ENCODE data around the gene CNTN1. TPM values are rescaled to one million over a fixed set of nuclear protein-coding genes. Genes with fewer than 3 reads are reported as not detected.

CNTN1 gene
- total RNA-seq, 2 experiments from 2014 or later: not detected

DNA sequence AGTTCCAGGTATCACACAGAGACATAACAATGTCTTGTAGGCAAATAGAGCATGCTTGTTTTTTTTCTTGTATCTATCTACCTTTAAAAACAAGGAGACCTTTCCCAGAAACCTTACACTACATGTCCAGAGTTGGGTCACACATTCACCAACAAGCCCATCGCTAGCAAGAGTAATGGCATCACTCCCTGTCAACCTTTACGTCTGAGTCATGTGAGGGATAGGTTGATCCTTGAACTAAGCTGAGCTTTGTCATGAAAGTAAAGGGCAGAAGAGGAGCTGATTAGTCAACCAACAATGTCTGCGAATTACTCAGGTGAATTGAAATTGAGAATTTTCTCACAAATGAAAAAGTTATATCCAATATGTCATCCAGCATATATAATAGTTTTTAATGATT lies 219.4 kb downstream of the CNTN1 start:
- CTCF ChIA-PET: no interaction called here
- Mint-ChIP-seq H3K27me3 (ENCODE audit: low read depth) (no peaks in the 10 kb centered on the region), H3K4me1 (ENCODE audit: low read depth) (no peaks in the 10 kb centered on the region), H3K36me3 (ENCODE audit: low read depth) (no peaks in the 10 kb centered on the region), H3K4me3 (no peak overlapping the region), H3K27ac (no peak overlapping the region), H3K9me3 (no peaks in the 10 kb centered on the region)
- DNase-seq: no peak
- intact Hi-C loops (cut with micrococcal nuclease): loop anchor here (10.0 kb wide), 1 partner anchor 467 kb away; no protein-coding TSS in a partner anchor

DNA sequence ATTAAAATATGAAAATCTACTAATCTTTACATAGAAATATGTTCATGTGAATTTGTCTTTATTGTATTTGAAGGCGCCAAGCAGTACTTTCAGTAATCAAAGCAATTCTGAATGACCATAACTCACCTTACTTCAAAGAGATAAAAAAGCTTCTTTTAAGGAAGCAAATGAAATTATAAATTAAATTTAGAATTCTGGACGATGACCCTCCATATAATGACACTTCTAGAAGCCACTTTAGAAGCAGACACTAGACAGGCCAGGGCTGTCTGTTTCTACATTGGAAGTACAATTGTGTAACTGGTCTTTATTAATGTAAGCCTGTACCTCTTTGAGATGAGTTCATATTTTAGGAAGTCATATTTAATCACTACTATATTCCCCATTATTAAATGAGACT lies 222.9 kb downstream of the CNTN1 start:
- no peaks in the 10 kb centered on the region for H3K9me3 Mint-ChIP-seq
- H3K36me3 Mint-ChIP-seq (ENCODE audit: low read depth): no peaks in the 10 kb centered on the region
- DNase-seq: no peak
- CTCF ChIA-PET: no interaction called here
- H3K4me1 Mint-ChIP-seq (ENCODE audit: low read depth): no peaks in the 10 kb centered on the region
- intact Hi-C loops (cut with micrococcal nuclease): loop anchor here (10.0 kb wide), 1 partner anchor 470 kb away; no protein-coding TSS in a partner anchor
- no peaks in the 10 kb centered on the region for H3K27me3 Mint-ChIP-seq (ENCODE audit: low read depth)
- no peak overlapping the region for H3K4me3 Mint-ChIP-seq
- no peak overlapping the region for H3K27ac Mint-ChIP-seq

DNA sequence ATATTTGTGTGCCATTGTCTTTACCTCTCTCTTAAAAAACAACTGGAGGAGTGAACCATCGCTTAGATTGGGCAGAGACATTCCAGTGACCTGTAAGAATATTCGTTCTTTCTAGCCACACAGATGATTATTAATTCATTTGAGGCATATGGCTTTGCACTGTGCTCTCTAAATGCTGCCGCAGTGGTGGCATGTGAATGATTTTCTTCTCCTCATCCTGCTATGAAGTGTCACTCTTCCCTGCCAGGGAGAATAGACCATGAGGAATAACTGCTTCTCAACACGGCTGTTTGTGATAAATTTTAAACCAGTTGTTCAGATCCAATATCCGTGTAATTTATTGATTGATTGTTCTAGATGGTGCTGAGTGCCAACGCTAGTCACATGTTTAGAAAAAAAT lies 225.3 kb downstream of the CNTN1 start:
- CTCF ChIA-PET: no interaction called here
- H3K27me3 Mint-ChIP-seq (ENCODE audit: low read depth): peaks cover 7% of the 10 kb centered on the region
- no peak overlapping the region for H3K4me3 Mint-ChIP-seq
- no peaks in the 10 kb centered on the region for H3K9me3 Mint-ChIP-seq
- no peaks in the 10 kb centered on the region for H3K4me1 Mint-ChIP-seq (ENCODE audit: low read depth)
- intact Hi-C loops (cut with micrococcal nuclease): loop anchor here (10.0 kb wide), 1 partner anchor 473 kb away; no protein-coding TSS in a partner anchor
- H3K27ac Mint-ChIP-seq: no peak overlapping the region
- H3K36me3 Mint-ChIP-seq (ENCODE audit: low read depth): no peaks in the 10 kb centered on the region
- DNase-seq: no peak

DNA sequence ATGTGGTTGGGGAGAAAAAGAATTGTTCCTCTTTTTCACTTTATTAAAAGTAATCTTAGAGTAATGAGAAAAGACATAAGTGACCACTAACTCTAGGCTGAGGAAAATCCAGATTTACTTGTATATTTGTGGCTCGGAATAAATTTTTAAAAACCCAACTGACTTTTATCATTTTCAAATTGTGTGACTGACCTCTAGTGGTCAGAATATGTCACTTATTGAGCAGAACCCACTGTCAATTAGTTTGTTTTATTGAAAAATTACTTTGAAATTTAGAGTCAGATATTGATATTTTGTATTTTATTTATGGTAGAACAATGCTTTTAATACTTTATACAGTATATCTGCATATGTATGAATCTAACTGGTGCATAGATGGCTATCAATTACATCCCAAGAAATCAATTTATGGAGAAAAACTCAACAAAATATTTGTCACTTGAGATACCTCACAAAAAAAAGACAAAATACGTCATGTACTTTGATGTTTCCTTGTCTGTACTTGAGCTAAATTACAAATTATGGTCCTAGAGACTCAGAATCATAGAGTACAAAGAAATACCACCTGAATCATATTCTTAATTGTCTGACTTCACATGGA lies 229.4 kb downstream of the CNTN1 start:
- CTCF ChIA-PET: no interaction called here
- H3K27me3 Mint-ChIP-seq (ENCODE audit: low read depth): peaks cover 7% of the 10 kb centered on the region
- H3K4me3 Mint-ChIP-seq: no peak overlapping the region

GRCh38 chr12:40937891-40938290 lies 245.7 kb downstream of the CNTN1 start:
- no peak overlapping the region for H3K27ac Mint-ChIP-seq
- no peaks in the 10 kb centered on the region for H3K36me3 Mint-ChIP-seq (ENCODE audit: low read depth)
- no peaks in the 10 kb centered on the region for H3K4me1 Mint-ChIP-seq (ENCODE audit: low read depth)
- intact Hi-C loops (cut with micrococcal nuclease): no loop called here
- no peak overlapping the region for H3K4me3 Mint-ChIP-seq
- no peak for DNase-seq
- no peaks in the 10 kb centered on the region for H3K9me3 Mint-ChIP-seq
- H3K27me3 Mint-ChIP-seq (ENCODE audit: low read depth): peaks cover 3% of the 10 kb centered on the region
- CTCF ChIA-PET: no interaction called here

More for the DNA sequence above, 229.4 kb downstream of the CNTN1 start:
- H3K4me1 Mint-ChIP-seq (ENCODE audit: low read depth): no peaks in the 10 kb centered on the region
- H3K27ac Mint-ChIP-seq: no peak overlapping the region
- no peak for DNase-seq
- H3K36me3 Mint-ChIP-seq (ENCODE audit: low read depth): no peaks in the 10 kb centered on the region
- H3K9me3 Mint-ChIP-seq: no peaks in the 10 kb centered on the region
- intact Hi-C loops (cut with micrococcal nuclease): loop anchor here (1.0 to 10.0 kb wide), 4 partner anchors 299 to 909 kb away; no protein-coding TSS in a partner anchor

DNA sequence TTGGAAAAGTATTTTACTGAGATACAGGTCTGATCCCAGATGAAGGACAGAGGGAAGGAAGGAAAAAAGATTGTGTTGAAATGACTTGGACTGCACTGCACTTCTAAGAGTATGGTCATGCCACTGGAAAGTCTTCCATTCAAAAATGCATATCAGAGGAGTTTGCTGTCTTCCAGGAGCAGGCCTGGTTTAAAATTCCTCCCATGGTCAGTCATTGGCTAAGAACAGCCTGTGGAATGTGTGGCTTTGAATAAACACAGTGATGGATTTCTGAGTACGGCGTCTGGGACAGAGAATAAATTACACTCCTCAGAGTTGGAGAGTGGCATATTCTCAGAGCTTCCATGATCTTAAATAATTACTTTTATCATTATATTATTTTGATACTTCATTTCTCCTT lies 250.1 kb downstream of the CNTN1 start:
- Mint-ChIP-seq H3K27me3 (ENCODE audit: low read depth) (peaks cover 5% of the 10 kb centered on the region), H3K27ac (no peak overlapping the region), H3K4me3 (no peak overlapping the region), H3K36me3 (ENCODE audit: low read depth) (no peaks in the 10 kb centered on the region), H3K9me3 (no peaks in the 10 kb centered on the region), H3K4me1 (ENCODE audit: low read depth) (no peaks in the 10 kb centered on the region)
- DNase-seq: no peak
- intact Hi-C loops (cut with micrococcal nuclease): loop anchor here (10.0 kb wide), 3 partner anchors 1162 to 1632 kb away; no protein-coding TSS in a partner anchor
- CTCF ChIA-PET: no interaction called here

DNA sequence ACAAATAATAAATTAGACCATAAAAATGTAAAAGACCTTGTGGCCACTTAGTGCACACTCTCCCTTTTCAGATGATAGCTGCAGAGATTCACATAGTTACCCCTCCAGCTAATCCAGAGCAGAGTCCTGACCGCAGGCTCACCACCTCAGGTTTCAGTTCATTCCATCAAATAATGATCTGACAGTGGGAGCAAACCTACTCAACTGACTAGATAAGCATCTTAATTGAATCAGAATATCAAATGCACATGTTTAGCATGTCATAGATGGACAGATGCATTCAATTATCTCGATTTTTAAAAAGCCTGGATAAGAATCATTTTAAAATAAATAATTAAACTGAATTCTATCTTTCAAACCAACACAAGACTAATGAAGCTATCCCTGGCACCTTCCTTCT lies 253.5 kb downstream of the CNTN1 start:
- intact Hi-C loops (cut with micrococcal nuclease): loop anchor here (1.0 to 10.0 kb wide), 5 partner anchors 317 to 1629 kb away; no protein-coding TSS in a partner anchor
- H3K4me3 Mint-ChIP-seq: no peak overlapping the region
- no peaks in the 10 kb centered on the region for H3K4me1 Mint-ChIP-seq (ENCODE audit: low read depth)
- H3K27me3 Mint-ChIP-seq (ENCODE audit: low read depth): peaks cover 9% of the 10 kb centered on the region
- no peaks in the 10 kb centered on the region for H3K36me3 Mint-ChIP-seq (ENCODE audit: low read depth)
- no peak overlapping the region for H3K27ac Mint-ChIP-seq
- DNase-seq: no peak
- no peaks in the 10 kb centered on the region for H3K9me3 Mint-ChIP-seq
- CTCF ChIA-PET: interaction anchor here (1.0 to 1.7 kb wide), 3 partner anchors 16 to 634 kb away, joined by 3 to 5 read pairs (median 3); no protein-coding TSS in a partner anchor

GRCh38 chr12:40946612-40947194 lies 254.5 kb downstream of the CNTN1 start:
- H3K4me3 Mint-ChIP-seq: no peak overlapping the region
- intact Hi-C loops (cut with micrococcal nuclease): loop anchor here (1.0 to 10.0 kb wide), 5 partner anchors 316 to 1628 kb away; no protein-coding TSS in a partner anchor

DNA sequence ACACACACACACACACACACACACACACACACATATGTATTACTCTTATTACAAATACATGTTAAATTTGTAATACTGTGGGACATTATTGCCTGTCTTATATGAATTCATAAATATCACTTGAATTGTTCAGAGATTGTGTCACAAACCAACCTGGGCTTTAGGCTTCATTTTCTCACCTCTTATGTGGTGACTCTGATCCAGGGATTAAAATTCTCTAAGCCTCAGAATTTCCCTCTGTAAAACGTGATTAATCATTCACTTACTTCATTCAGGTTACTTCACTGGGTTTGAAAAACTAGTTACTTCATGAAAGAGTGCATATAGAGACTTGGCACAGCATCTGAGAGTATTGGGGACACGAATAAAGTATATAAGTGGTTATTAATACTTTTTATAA lies 255.6 kb downstream of the CNTN1 start:
- no peaks in the 10 kb centered on the region for H3K9me3 Mint-ChIP-seq
- intact Hi-C loops (cut with micrococcal nuclease): loop anchor here (5.0 to 10.0 kb wide), 4 partner anchors 315 to 1627 kb away; no protein-coding TSS in a partner anchor
- H3K27ac Mint-ChIP-seq: no peak overlapping the region
- CTCF ChIA-PET: interaction anchor here (0.7 to 1.4 kb wide), 2 partner anchors 18 to 1076 kb away, joined by 3 to 5 read pairs; no protein-coding TSS in a partner anchor
- H3K4me3 Mint-ChIP-seq: no peak overlapping the region
- H3K36me3 Mint-ChIP-seq (ENCODE audit: low read depth): no peaks in the 10 kb centered on the region
- no peaks in the 10 kb centered on the region for H3K4me1 Mint-ChIP-seq (ENCODE audit: low read depth)
- DNase-seq: no peak
- peaks cover 5% of the 10 kb centered on the region for H3K27me3 Mint-ChIP-seq (ENCODE audit: low read depth)

More at GRCh38 chr12:40946612-40947194, 254.5 kb downstream of the CNTN1 start:
- Mint-ChIP-seq H3K36me3 (ENCODE audit: low read depth) (no peaks in the 10 kb centered on the region), H3K9me3 (no peaks in the 10 kb centered on the region), H3K4me1 (ENCODE audit: low read depth) (no peaks in the 10 kb centered on the region), H3K27ac (no peak overlapping the region), H3K27me3 (ENCODE audit: low read depth) (peaks cover 9% of the 10 kb centered on the region)
- no peak for DNase-seq
- CTCF ChIA-PET: interaction anchor here (0.6 to 1.7 kb wide), 7 partner anchors 17 to 1078 kb away, joined by 3 to 5 read pairs (median 4); no protein-coding TSS in a partner anchor

DNA sequence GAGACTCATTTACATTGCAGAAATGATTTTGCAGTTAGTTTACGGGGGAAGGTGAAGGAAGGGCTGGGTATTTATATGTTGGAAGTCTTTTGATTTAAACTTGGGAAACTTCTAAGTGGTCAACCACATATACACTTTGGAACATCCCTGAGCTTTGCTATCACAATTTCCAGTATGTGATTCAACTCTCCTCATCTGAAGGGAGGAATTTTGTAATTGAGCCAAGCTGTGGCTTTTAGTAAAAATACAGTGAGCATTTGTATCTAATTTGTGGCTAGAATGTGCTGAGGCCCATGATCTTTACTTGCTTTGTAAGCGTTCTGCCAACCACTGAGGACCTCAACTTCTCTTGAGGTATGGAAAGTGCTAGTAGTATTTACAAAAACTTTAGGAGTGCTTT lies 260.8 kb downstream of the CNTN1 start:
- DNase-seq: no peak
- no peaks in the 10 kb centered on the region for H3K9me3 Mint-ChIP-seq
- intact Hi-C loops (cut with micrococcal nuclease): no loop called here
- H3K4me3 Mint-ChIP-seq: no peak overlapping the region
- H3K27ac Mint-ChIP-seq: no peak overlapping the region
- no peaks in the 10 kb centered on the region for H3K4me1 Mint-ChIP-seq (ENCODE audit: low read depth)
- no peaks in the 10 kb centered on the region for H3K36me3 Mint-ChIP-seq (ENCODE audit: low read depth)
- CTCF ChIA-PET: no interaction called here
- peaks cover 6% of the 10 kb centered on the region for H3K27me3 Mint-ChIP-seq (ENCODE audit: low read depth)

DNA sequence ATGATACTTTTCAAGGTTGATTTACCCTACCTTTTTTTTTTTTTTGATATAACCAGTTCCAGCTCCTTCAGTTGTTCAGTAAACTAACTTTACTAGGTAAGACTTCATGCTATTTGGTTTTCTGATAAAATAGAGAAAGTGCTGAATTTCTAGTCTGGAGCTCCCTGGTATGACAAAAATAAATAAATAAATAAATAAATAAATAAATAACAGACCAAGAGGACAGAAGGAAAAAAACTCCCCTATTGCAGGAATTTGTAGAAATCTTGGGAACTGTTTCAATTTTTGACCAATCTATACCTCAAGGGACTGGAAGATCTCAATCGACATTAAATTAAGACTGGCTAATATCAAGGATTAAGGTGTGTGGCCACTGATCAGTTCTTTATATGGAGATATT lies 265.2 kb downstream of the CNTN1 start:
- H3K4me3 Mint-ChIP-seq: no peak overlapping the region
- peaks cover 2% of the 10 kb centered on the region for H3K27me3 Mint-ChIP-seq (ENCODE audit: low read depth)
- no peaks in the 10 kb centered on the region for H3K36me3 Mint-ChIP-seq (ENCODE audit: low read depth)
- CTCF ChIA-PET: interaction anchor here (0.6 kb wide), 1 partner anchor 457 kb away, joined by 4 read pairs; no protein-coding TSS in a partner anchor
- intact Hi-C loops (cut with micrococcal nuclease): no loop called here
- no peaks in the 10 kb centered on the region for H3K9me3 Mint-ChIP-seq
- H3K27ac Mint-ChIP-seq: no peak overlapping the region
- H3K4me1 Mint-ChIP-seq (ENCODE audit: low read depth): no peaks in the 10 kb centered on the region
- DNase-seq: no peak

- intact Hi-C loops (cut with micrococcal nuclease): no loop called here
- peaks cover 2% of the 10 kb centered on the region for H3K27me3 Mint-ChIP-seq (ENCODE audit: low read depth)
- no peak overlapping the region for H3K4me3 Mint-ChIP-seq
- no peaks in the 10 kb centered on the region for H3K9me3 Mint-ChIP-seq
- no peaks in the 10 kb centered on the region for H3K36me3 Mint-ChIP-seq (ENCODE audit: low read depth)
- H3K27ac Mint-ChIP-seq: no peak overlapping the region
- DNase-seq: no peak
- no peaks in the 10 kb centered on the region for H3K4me1 Mint-ChIP-seq (ENCODE audit: low read depth)
- CTCF ChIA-PET: interaction anchor here (1.1 kb wide), 1 partner anchor 339 kb away, joined by 3 read pairs; no protein-coding TSS in a partner anchor
Observed at GRCh38 chr12:40959041-40959440, 266.8 kb downstream of the CNTN1 start.
